Measurements from ENCODE around the gene C10orf62. TPM values are rescaled to one million over a fixed set of nuclear protein-coding genes. Genes with fewer than 3 reads are reported as not detected.
"Not testable (repeated sequence)": the region's sequence is repeated elsewhere in the genome, so short reads cannot be mapped to it uniquely, and the experiment has no call there.

Gene C10orf62
- total RNA-seq, 4 donors from 2014 or later, result 0.46 TPM; not detected in 3

DNA sequence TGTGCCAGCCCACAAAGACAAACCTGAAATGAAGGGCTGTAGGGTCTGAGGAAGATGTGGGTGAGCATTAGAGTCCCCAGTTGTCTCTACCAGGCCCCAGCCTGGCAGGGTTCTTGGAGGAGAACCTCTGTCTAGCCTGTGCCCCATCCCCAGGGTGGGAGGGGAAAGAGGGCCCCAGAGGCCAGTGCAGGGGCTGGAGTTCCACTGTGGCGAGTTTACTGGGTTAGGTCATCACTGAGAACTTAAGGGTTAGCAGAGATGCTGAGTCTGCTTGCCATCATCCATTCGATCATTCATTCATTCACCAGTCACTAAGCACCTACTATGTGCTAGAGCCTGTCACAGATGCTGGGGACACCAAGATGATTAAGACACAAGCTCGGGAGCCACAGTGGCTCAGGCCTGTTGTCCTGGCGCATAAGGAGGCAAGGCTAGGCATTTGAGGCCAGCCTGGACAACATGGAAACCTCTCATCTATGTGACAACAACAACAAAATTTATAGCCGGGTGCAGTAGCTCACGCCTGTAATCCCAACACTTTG lies 14.3 kb upstream of the C10orf62 start:
- intact Hi-C loops (cut with DNase I), result no loop called here
- WGBS, result 91% methylated on average over 6 of the region's 6 CpGs
- H3K4me3 ChIP-seq, result no peak overlapping the region
- no peak for TF ChIP-seq POLR2A (IDR thresholded peaks at IDR 0.05; ENCODE audit: low read depth)
- no peak for TF ChIP-seq POLR2AphosphoS5 (IDR thresholded peaks at IDR 0.05)
- TF ChIP-seq, protein P1, sequence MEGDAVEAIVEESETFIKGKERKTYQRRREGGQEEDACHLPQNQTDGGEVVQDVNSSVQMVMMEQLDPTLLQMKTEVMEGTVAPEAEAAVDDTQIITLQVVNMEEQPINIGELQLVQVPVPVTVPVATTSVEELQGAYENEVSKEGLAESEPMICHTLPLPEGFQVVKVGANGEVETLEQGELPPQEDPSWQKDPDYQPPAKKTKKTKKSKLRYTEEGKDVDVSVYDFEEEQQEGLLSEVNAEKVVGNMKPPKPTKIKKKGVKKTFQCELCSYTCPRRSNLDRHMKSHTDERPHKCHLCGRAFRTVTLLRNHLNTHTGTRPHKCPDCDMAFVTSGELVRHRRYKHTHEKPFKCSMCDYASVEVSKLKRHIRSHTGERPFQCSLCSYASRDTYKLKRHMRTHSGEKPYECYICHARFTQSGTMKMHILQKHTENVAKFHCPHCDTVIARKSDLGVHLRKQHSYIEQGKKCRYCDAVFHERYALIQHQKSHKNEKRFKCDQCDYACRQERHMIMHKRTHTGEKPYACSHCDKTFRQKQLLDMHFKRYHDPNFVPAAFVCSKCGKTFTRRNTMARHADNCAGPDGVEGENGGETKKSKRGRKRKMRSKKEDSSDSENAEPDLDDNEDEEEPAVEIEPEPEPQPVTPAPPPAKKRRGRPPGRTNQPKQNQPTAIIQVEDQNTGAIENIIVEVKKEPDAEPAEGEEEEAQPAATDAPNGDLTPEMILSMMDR (IDR thresholded peaks at IDR 0.05), result no peak
- TF ChIP-seq EP300 (IDR thresholded peaks at IDR 0.05), result no peak
- peaks cover 30 to 36% (median 31%) of the 10 kb centered on the region in 4 donors for H3K4me1 ChIP-seq
- peak overlapping the region; percentile 72 to 81 (median 76) for H3K27ac ChIP-seq (replicated peaks in 1 of 4)
- no peak for DNase-seq (ENCODE audit: extremely low spot score)
- no peaks in the 10 kb centered on the region for H3K9me3 ChIP-seq
- peaks cover 7 to 17% (median 15%) of the 10 kb centered on the region in 4 donors for H3K36me3 ChIP-seq
- no peaks in the 10 kb centered on the region for H3K27me3 ChIP-seq

DNA sequence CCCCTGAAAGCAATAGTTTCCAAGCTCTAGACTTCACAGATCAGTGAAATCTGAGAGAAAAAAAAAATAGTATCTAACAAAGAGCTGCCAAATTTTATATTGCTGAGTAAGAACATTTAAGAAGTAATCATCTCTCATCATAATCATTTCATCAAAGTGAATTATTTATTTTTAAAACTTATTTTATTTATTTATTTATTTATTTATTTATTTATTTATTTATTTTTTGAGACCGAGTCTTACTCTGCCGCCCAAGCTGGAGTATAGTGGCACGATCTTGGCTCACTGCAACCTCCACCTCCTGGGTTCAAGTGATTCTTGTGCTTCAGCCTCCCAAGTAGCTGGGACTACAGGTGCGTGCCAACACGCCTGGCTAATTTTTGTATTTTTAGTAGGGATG lies 13.0 kb upstream of the C10orf62 start:
- H3K27ac ChIP-seq (replicated peaks in 1 of 4), result peak overlapping the region in 3 of 4 donors; percentile 11 to 41 (median 38)
- DNase-seq (ENCODE audit: extremely low spot score); intact Hi-C loops (cut with DNase I); H3K4me3 ChIP-seq; H3K27me3 ChIP-seq; H3K9me3 ChIP-seq: not testable (repeated sequence)
- WGBS, result 73% methylated on average over 5 of the region's 5 CpGs
- peaks cover 0 to 19% (median 3%) of the 10 kb centered on the region in 4 donors for H3K36me3 ChIP-seq
- peaks cover 21 to 36% (median 31%) of the 10 kb centered on the region in 4 donors for H3K4me1 ChIP-seq

DNA sequence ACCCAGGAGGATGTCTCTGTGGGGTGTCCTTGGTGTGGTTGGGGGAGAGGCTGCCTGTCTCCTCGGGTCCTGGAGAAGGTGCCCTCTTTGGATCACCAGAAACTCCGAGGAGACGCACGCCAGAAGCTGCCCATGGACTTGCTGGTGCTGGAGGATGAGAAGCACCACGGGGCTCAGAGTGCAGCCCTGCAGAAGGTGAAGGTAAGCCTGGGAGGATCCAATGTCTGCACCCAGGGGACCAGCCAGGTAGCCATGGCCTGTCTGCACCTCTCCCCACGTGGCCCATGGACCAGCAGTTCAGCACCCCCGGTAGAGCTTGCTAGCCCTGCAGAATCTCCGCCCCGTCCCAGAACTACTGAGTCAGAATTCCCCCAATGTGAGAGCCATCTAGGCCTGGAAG lies 11.8 kb upstream of the C10orf62 start:
- WGBS, result 83% methylated on average over 6 of the region's 9 CpGs
- no peaks in the 10 kb centered on the region for H3K27me3 ChIP-seq
- DNase-seq (ENCODE audit: extremely low spot score), result no peak
- no peak overlapping the region for H3K27ac ChIP-seq (replicated peaks in 1 of 4)
- no peaks in the 10 kb centered on the region for H3K9me3 ChIP-seq
- no peak overlapping the region for H3K4me3 ChIP-seq
- TF ChIP-seq, protein P1 (IDR thresholded peaks at IDR 0.05), result no peak
- TF ChIP-seq EP300 (IDR thresholded peaks at IDR 0.05), result no peak
- H3K4me1 ChIP-seq, result peaks cover 12 to 27% (median 22%) of the 10 kb centered on the region in 4 donors
- intact Hi-C loops (cut with DNase I), result no loop called here
- H3K36me3 ChIP-seq, result peaks cover 0 to 19% (median 0%) of the 10 kb centered on the region in 4 donors

DNA sequence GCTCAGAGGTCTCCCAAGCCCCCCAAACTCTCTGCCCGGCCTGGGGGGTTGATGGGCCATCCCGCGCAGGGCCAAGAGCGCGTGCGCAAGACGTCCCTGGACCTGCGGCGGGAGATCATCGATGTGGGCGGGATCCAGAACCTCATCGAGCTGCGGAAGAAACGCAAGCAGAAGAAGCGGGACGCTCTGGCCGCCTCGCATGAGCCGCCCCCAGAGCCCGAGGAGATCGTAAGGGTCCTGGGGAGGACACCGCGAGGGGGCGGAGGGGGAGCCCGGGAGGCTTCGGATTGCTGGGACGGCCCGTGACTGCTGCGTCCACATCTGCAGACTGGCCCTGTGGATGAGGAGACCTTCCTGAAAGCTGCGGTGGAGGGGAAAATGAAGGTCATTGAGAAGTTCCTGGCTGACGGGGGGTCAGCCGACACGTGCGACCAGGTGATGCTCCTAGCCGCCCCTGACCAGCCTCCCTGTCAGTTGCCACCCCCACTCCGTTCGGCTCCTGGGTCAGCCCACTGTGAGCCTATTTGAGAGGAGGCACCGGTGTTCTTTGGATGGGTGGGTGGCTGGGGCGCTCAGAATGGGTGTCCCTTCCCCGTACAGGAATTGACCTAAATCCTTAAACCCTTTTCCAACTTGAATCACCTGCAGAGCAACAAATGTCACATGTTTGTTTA lies 11.2 kb upstream of the C10orf62 start:
- H3K27ac ChIP-seq (replicated peaks in 1 of 4), result no peak overlapping the region
- no peaks in the 10 kb centered on the region for H3K27me3 ChIP-seq
- H3K36me3 ChIP-seq, result peaks cover 0 to 19% (median 0%) of the 10 kb centered on the region in 4 donors
- H3K4me1 ChIP-seq, result peaks cover 10 to 21% (median 17%) of the 10 kb centered on the region in 4 donors
- no peak for TF ChIP-seq EP300 (IDR thresholded peaks at IDR 0.05)
- H3K9me3 ChIP-seq, result no peaks in the 10 kb centered on the region
- DNase-seq (ENCODE audit: extremely low spot score), result no peak
- intact Hi-C loops (cut with DNase I), result no loop called here
- WGBS, result 93% methylated on average over 15 of the region's 40 CpGs
- peak overlapping the region in 2 of 4 donors; percentile 22 to 28 for H3K4me3 ChIP-seq

DNA sequence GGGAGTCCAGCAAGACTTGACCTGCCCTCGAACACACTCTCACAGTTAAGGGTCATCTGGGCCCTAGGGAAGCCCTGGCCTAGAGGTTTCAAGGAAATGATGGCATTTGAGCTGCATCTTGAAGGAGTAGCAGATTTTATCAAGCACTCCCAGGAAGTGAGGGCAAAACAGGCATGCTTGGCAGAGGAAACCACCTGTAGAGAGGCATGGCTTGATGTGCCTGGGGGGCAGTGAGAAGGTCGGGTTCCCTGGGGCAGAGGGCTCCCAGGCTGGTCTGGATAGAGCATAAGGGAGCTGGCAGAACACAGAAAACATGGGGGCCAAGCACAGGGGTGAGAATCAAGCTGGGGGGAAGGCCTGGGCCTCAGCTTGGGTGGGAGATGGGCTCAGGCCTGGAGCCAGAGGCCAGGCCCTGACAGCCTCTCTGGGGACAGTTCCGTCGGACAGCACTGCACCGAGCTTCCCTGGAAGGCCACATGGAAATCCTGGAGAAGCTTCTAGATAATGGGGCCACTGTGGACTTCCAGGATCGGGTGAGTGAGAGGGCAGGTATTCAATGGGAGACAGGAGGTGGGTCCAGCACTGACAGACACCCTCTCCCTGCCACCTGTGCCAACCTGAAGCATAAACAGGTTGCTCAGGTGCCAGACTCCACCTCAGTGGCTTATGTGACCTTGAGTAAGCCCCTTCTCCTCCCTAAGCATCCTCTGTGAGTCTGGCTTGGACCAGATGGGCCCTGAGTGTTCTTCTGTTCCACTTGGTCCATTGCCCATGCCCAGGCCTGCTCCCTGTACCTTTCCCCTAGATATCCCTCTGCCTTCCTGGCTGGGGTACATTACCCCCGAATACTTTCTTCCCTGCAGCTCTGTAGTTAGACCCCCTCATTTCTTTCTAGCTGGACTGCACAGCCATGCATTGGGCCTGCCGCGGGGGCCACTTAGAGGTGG lies 8.8 kb upstream of the C10orf62 start:
- no peaks in the 10 kb centered on the region for H3K27me3 ChIP-seq
- H3K9me3 ChIP-seq, result no peaks in the 10 kb centered on the region
- peaks cover 4 to 11% (median 7%) of the 10 kb centered on the region in 4 donors for H3K4me1 ChIP-seq
- WGBS, result 94% methylated on average over 8 of the region's 9 CpGs
- H3K4me3 ChIP-seq, result no peak overlapping the region
- intact Hi-C loops (cut with DNase I), result no loop called here
- no peak for DNase-seq (ENCODE audit: extremely low spot score)
- no peak for TF ChIP-seq POLR2AphosphoS5 (IDR thresholded peaks at IDR 0.05)
- TF ChIP-seq, protein P1 (IDR thresholded peaks at IDR 0.05), result no peak
- no peak for TF ChIP-seq POLR2A (IDR thresholded peaks at IDR 0.05; ENCODE audit: low read depth)
- TF ChIP-seq EP300 (IDR thresholded peaks at IDR 0.05), result no peak
- H3K27ac ChIP-seq (replicated peaks in 1 of 4), result no peak overlapping the region
- peaks cover 0 to 19% (median 0%) of the 10 kb centered on the region in 4 donors for H3K36me3 ChIP-seq
